Right lobe of liver (tissue), 4 donors: ENCODE data around the gene ABCA3.

Source experiments
- CTCF ChIP-seq, 4 donors: fragments of 200-600 bp in 3 of 4; fragments of 450-650 bp in 1 of 4; IDR thresholded peaks; one replicate each; pipeline versions ENCODE4 v1.5.1 to v1.8.0; 2016 to 2022; ENCODE audit warnings: antibody characterized with exemption in 4 of 4, mild to moderate bottlenecking in 2 of 4
- POLR2A ChIP-seq: fragments of 450-650 bp; IDR thresholded peaks from one replicate; pipeline ENCODE4 v1.6.1; 2017; ENCODE audit warnings: antibody characterized with exemption, mild to moderate bottlenecking
- donor health status: DM: no; HTN: no; CAD: no.
- donor health status: DM: no; HTN: no; CAD: no.
- donor health status: DM: no; HTN: yes; CAD: no.

GRCh38 chr16:2252806-2253148 is 87.8 kb downstream of the ABCA3 start:
- TF ChIP-seq CTCF (IDR thresholded peaks at IDR 0.05): no peak
- TF ChIP-seq POLR2A: no peak
